GM18508 (cell line): Measurements from ENCODE around the gene FOXP1.

Source experiments
- ATAC-seq: cut with Tn5 transposase; IDR thresholded peaks from one replicate; pipeline ENCODE4 v1.9.1; 2021; ENCODE audit warnings: moderate number of reproducible peaks; ENCODE audit not compliant: insufficient read depth, unreplicated experiment

FOXP1 gene

GRCh38 chr3:71062952-71063772, 520.4 kb downstream of the FOXP1 start:
- peak; percentile 59 for ATAC-seq

- no peak for ATAC-seq
Measured at GRCh38 chr3:71062037-71062932, 521.2 kb downstream of the FOXP1 start.

- ATAC-seq: no peak
Measured at GRCh38 chr3:71061581-71061980, 521.9 kb downstream of the FOXP1 start.

GRCh38 chr3:71061037-71061436, 522.5 kb downstream of the FOXP1 start:
- ATAC-seq: no peak

GRCh38 chr3:71060536-71060935, 523.0 kb downstream of the FOXP1 start:
- ATAC-seq: no peak

GRCh38 chr3:71057526-71057894, 526.0 kb downstream of the FOXP1 start:
- no peak for ATAC-seq

- ATAC-seq: no peak
Measured at GRCh38 chr3:71056327-71056726, 527.2 kb downstream of the FOXP1 start.

- no peak for ATAC-seq
Measured at GRCh38 chr3:71055257-71056001, 528.1 kb downstream of the FOXP1 start.

- ATAC-seq: no peak
Measured at GRCh38 chr3:71054312-71054711, 529.2 kb downstream of the FOXP1 start.

- no peak for ATAC-seq
Measured at GRCh38 chr3:71053495-71053894, 530.0 kb downstream of the FOXP1 start.

- no peak for ATAC-seq
Measured at GRCh38 chr3:71052716-71053115, 530.8 kb downstream of the FOXP1 start.

GRCh38 chr3:71051893-71052687, 531.4 kb downstream of the FOXP1 start:
- no peak for ATAC-seq

- ATAC-seq: no peak
Measured at GRCh38 chr3:71051259-71051595, 532.3 kb downstream of the FOXP1 start.

GRCh38 chr3:71050538-71051258, 532.8 kb downstream of the FOXP1 start:
- no peak for ATAC-seq

- ATAC-seq: no peak
Measured at GRCh38 chr3:71050166-71050537, 533.4 kb downstream of the FOXP1 start.

- no peak for ATAC-seq
Measured at GRCh38 chr3:71048948-71049347, 534.6 kb downstream of the FOXP1 start.

- no peak for ATAC-seq
Measured at GRCh38 chr3:71047616-71048531, 535.7 kb downstream of the FOXP1 start.

GRCh38 chr3:71046791-71047190, 536.7 kb downstream of the FOXP1 start:
- ATAC-seq: no peak
